ENCODE results near the gene DDX42. TPM values are rescaled to one million over a fixed set of nuclear protein-coding genes. Genes with fewer than 3 reads are reported as not detected.

Gene DDX42
- total RNA-seq, 1 donor from 2014 or later: 79.2 TPM

Other genes with a start within 250 kb of the DDX42 start
- gene DCAF7, start 223.7 kb upstream of the DDX42 start, total RNA-seq (ENCODE audit: insufficient read depth, low replicate concordance): 14.2 TPM
- gene TACO1, start 173.3 kb upstream of the DDX42 start, total RNA-seq (ENCODE audit: insufficient read depth, low replicate concordance): 9.4 TPM
- 33.7 TPM for gene MAP3K3, start 151.8 kb upstream of the DDX42 start, total RNA-seq (ENCODE audit: insufficient read depth, low replicate concordance)
- gene LIMD2, start 74.0 kb upstream of the DDX42 start, total RNA-seq (ENCODE audit: insufficient read depth, low replicate concordance): 3.6 TPM
- 10.6 TPM for gene STRADA, start 32.4 kb upstream of the DDX42 start, total RNA-seq (ENCODE audit: insufficient read depth, low replicate concordance)
- gene CCDC47, start 573 bp upstream of the DDX42 start, total RNA-seq (ENCODE audit: insufficient read depth, low replicate concordance): 58.5 TPM
- 42.1 TPM for gene PSMC5, start 53.3 kb downstream of the DDX42 start, total RNA-seq (ENCODE audit: insufficient read depth, low replicate concordance)
- 45.5 TPM for gene FTSJ3, start 53.5 kb downstream of the DDX42 start, total RNA-seq (ENCODE audit: insufficient read depth, low replicate concordance)
- 103 TPM for gene SMARCD2, start 68.5 kb downstream of the DDX42 start, total RNA-seq (ENCODE audit: insufficient read depth, low replicate concordance)
- gene CSH2, start 99.5 kb downstream of the DDX42 start, total RNA-seq (ENCODE audit: insufficient read depth, low replicate concordance): 4.3 TPM
- gene GH2, start 107.8 kb downstream of the DDX42 start, total RNA-seq (ENCODE audit: insufficient read depth, low replicate concordance): 4.1 TPM
- gene CSH1, start 122.4 kb downstream of the DDX42 start, total RNA-seq (ENCODE audit: insufficient read depth, low replicate concordance): 0.72 TPM
- 5.5 TPM for gene CSHL1, start 137.1 kb downstream of the DDX42 start, total RNA-seq (ENCODE audit: insufficient read depth, low replicate concordance)
- not detected for gene GH1, start 144.7 kb downstream of the DDX42 start, total RNA-seq (ENCODE audit: insufficient read depth, low replicate concordance)
- gene CD79B, start 158.2 kb downstream of the DDX42 start, total RNA-seq (ENCODE audit: insufficient read depth, low replicate concordance): not detected
- gene SCN4A, start 198.7 kb downstream of the DDX42 start, total RNA-seq (ENCODE audit: insufficient read depth, low replicate concordance): under 0.01 TPM
- not detected for gene PRR29, start 224.2 kb downstream of the DDX42 start, total RNA-seq (ENCODE audit: insufficient read depth, low replicate concordance)
- gene ICAM2, start 246.5 kb downstream of the DDX42 start, total RNA-seq (ENCODE audit: insufficient read depth, low replicate concordance): 7.2 TPM

Data from umbilical cord (tissue), 1 donor.